HL-60 (cell line): ENCODE data around the gene TANC1.

Experiments
- GABPA ChIP-seq: IDR thresholded peaks from 2 replicates; pipeline ENCODE4 v1.6.1; 2012; ENCODE audit warnings: low read depth
- POLR2AphosphoS5 ChIP-seq: IDR thresholded peaks from 2 replicates; pipeline ENCODE4 v1.6.1; 2012; ENCODE audit warnings: low read depth
- SPI1 ChIP-seq: IDR thresholded peaks from 2 replicates; pipeline ENCODE4 v1.6.1; 2012; ENCODE audit warnings: low read depth, mild to moderate bottlenecking, borderline replicate concordance
- TF ChIP-seq, protein P1 (sequence below): IDR thresholded peaks from one replicate; pipeline ENCODE4 v1.5.1; 2011; ENCODE audit warnings: low read length, control low read depth, inconsistent platforms; ENCODE audit not compliant: insufficient read depth

DNA sequence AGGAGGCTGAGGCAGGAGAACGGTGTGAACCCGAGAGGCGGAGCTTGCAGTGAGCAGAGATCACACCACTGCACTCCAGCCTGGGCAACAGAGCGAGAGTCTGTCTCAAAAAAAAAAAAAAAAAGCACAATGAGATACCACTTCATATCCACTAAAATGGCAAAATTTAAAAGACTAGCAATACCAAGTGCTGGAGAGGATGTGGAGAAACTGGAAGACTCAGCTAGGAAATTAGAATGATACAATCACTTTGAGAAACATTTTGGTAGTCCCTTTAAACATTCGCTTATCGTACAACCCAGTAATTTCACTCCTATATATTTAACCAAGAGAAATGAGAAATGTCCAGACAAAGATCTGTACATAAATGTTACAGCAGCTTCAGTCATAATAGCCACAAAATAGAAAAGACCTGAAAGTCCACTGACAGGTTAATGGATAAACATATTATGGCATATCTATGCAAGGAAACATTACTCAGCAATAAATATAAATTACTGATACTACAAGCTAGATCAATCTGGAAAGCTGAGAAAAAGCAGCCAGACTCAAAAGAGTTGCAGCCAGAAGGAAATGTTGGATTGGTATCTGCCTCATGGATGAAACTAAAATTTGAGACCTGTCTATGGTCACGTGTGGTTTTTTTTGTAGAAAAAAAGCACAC, 278.0 kb downstream of the TANC1 start:
- TF ChIP-seq, protein P1, sequence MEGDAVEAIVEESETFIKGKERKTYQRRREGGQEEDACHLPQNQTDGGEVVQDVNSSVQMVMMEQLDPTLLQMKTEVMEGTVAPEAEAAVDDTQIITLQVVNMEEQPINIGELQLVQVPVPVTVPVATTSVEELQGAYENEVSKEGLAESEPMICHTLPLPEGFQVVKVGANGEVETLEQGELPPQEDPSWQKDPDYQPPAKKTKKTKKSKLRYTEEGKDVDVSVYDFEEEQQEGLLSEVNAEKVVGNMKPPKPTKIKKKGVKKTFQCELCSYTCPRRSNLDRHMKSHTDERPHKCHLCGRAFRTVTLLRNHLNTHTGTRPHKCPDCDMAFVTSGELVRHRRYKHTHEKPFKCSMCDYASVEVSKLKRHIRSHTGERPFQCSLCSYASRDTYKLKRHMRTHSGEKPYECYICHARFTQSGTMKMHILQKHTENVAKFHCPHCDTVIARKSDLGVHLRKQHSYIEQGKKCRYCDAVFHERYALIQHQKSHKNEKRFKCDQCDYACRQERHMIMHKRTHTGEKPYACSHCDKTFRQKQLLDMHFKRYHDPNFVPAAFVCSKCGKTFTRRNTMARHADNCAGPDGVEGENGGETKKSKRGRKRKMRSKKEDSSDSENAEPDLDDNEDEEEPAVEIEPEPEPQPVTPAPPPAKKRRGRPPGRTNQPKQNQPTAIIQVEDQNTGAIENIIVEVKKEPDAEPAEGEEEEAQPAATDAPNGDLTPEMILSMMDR, result no peak
- TF ChIP-seq POLR2AphosphoS5 (no peak), SPI1 (no peak), GABPA (no peak)
